NT2/D1 (cell line): ENCODE measurements around the gene SLC39A2.

Source experiments
- SUZ12 ChIP-seq: IDR thresholded peaks from 2 replicates; pipeline ENCODE4 v1.6.1; 2011; ENCODE audit not compliant: insufficient read length, insufficient read depth; ENCODE audit errors: extremely low read depth
- YY1 ChIP-seq: IDR thresholded peaks from 2 replicates; pipeline ENCODE4 v1.6.1; 2011; ENCODE audit not compliant: insufficient read length, insufficient read depth
- ZNF274 ChIP-seq: IDR thresholded peaks from 2 replicates; pipeline ENCODE4 v1.6.1; 2011; ENCODE audit warnings: mild to moderate bottlenecking, low read depth, low read length

- TF ChIP-seq ZNF274 (no peak), SUZ12 (no peak), YY1 (no peak)
These were observed 34.1 kb downstream of the SLC39A2 start for GRCh38 chr14:21033133-21033698.
